H54 (cell line): ENCODE measurements around the gene CLTCL1.

Source experiments
- DNase-seq: peaks from one replicate; pipeline ENCODE4 v3.0.0; 2011; ENCODE audit warnings: low spot score, mixed read lengths; ENCODE audit not compliant: insufficient read length
- FAIRE-seq: peaks from 3 replicates; lab custom pipeline; 2011; peaks lifted over from hg19 to GRCh38; lab: Jason Lieb, UNC
- POLR2A ChIP-seq: IDR thresholded peaks from 2 replicates; pipeline ENCODE4 v1.6.1; 2011; ENCODE audit warnings: low read depth, mild to moderate bottlenecking, low read length

The CLTCL1 gene

DNA sequence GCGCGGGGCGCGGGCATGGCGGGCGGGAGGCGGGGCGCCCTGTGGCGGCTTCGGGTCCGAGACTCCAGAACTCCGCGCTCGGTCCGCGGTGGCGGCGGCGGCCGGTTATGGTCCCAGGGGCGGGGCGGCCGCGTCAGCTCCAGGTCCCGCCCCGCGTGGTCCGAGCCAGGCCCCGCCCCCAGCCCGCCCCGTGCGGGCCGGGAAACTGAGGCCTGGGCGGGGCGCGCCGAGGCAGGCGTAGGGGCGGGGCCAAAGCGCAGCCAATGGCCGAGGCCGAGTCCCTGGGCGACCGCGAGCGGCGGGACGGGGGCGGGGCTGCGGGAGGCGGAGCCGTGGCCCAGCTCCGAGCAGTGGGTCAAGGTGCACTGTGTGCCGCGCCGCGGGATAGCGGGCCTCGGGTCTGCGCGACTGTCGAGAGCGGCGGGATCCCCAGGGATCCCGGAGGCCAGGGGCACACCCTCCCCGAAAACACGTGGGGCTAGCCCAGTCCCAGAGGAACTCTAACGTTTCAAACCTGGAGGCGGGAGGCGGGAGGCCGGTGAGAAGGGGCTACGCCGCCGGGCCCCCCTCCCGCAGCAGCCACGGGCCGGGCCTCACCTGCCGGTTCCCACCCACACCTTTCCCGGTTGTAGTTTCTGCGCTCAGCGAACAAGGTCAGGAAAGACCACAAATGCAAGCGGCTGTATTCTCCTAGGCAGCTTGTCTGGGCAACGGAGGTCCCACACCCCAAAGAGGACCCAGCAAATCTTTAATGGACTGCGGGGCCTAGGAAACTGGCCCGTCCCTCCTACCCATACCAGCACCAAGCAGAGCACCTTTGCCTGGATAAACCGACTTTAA is 112.6 kb downstream of the CLTCL1 start, which contains the start of gene SLC25A1:
Gene SLC25A1 (minus strand): TSS at position 80 of the 840 bp plus-strand sequence. CDS start 63 bp downstream, at position 17.
- peak; percentile 32; the same call in 1 of the 2 replicates for TF ChIP-seq POLR2A
- peak; percentile 73 for DNase-seq
- FAIRE-seq: no peak

DNA sequence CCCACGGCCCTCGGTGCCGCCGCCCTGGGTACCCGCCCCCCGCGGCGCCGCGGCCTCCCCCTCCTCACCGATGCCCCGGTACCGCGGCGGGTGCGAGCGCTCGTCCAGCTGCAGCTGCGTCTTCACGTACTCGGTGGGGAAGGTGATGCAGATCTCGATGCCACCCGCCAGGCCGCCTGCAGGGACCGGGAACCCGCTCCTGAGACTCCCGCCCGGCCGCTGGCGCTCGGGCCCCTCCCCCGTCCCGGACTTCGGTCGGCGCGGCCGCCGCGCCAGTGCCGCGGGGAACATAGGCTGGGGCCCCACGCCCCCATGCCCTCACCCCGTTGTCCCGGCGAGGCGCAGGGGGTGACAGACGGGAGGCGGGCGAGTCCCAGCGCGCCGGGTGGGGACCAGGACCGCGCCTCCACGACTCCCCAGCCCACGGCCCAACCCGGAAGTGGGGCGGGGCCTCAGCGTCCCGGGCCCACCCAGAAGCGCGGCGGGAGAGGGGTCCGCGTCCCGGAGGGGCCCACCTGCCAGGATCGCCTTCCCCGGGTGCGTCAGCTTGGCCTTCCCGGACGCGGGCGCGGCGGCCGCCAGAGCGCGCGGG is 113.4 kb downstream of the CLTCL1 start:
- DNase-seq (no peak), FAIRE-seq (no peak)
- TF ChIP-seq POLR2A: no peak

DNA sequence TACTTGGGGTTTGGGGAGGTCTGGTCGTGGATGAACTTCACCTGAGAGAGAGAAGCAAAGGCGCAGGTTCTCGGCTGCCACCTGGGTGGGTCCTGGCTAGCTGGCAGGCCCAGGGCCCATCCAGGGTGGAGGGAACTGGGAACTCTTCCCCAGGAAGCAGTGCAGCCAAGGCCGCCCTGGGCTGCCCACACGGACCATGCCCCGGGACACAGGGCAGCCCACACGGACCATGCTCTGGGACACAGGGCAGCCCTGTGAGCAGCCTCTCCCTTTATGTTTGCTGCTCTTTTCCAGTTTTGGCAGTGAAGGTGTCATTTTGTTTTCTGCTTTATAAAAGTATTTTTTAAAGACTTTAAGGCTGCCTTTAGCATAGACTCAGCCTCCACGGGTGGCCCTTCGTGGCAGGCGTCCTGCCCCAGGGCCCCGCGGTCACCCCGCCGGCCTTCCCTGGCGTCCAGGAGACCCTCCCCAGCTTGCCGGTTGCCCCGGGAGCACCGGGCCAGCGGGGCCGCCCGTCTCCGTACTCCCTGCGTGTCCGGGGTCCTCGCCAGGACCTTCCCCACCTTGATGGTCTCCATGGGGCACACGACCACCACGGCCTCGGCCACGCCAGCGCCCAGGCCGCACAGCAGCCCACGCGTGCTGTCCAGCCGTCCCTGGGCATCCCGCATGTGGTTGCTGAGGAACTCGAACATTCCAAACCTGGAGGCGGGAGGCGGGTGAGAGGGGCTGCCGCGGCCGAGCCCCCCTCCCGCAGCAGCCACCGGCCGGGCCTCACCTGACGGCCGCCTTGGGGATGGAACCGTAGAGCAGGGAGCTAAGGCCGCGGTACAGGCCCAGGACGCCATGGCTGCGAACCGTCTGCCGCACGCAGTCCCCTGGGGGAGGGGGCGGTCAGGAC is 114.1 kb downstream of the CLTCL1 start:
- FAIRE-seq: no peak
- no peak for TF ChIP-seq POLR2A
- no peak for DNase-seq

DNA sequence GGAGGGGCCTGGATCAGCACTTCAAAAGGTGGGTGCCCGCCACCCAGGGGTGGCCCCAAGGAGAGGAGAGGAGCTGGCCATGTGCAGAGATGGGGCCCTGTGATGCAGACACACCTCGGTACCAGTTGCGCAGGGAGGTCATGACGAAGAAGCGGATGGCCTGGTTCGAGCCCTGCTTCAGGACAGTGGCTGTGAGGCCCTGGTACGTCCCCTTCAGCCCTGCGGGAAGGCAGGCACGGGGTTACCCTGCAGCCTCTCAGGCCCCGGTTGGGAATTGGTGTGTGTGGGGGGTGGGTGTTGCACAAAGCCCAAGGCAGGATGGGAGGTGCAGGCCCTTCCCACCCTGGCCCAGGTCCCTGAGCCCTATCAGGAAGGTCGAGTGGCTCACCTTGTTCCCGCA is 114.8 kb downstream of the CLTCL1 start:
- no peak for TF ChIP-seq POLR2A
- no peak for FAIRE-seq
- DNase-seq: no peak

DNA sequence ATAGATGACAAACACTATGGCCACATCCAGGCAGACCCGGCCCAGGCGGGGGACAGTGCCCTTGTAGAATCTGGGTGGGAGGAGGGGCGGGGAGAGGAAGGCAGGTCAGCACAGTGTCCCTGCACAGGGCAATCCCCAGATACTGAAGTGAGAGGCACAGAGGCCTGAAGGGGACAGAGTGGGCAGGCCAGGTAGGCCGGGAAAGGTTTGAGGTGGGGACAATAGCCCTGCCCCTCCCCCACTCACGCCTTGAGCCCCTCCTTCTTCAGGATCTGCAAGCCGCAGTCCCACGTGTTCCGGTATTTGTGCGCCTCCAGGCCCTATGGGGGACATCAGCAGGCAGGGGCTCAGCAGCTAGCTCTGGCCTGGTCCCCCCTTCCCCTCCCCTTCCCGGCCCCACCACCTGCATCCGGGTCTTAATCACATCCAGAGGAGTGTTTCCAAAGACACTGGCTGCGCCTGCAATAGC is 115.3 kb downstream of the CLTCL1 start:
- TF ChIP-seq POLR2A: no peak
- FAIRE-seq: no peak
- DNase-seq: no peak

DNA sequence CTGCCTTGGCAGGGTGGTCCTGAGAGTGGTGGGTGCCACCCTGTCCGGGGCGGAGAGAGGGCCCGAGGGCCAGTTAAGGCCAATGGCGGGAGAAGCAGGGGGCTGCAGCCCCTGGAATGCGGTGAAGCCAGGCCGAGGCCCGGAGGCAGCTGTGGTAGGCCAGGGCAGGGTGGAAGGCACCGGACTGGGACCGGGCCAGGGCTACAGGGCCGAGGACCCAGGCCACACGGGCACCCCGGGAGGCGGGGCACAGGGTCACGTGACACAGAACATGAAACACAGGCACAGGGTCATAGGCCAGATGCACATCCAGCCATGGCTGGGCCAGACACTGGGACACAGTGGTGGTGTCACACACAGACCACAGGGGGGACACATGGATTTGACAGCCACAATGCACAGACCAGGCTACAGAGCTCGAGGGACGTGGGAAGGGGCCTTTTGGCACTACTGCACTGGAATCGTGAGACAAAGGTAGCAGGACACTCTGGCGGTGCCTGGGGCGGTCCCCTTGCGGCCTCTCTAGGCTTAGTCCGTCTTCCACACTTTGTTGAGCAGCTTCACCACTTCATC is 115.8 kb downstream of the CLTCL1 start:
- TF ChIP-seq POLR2A: no peak
- FAIRE-seq: no peak
- no peak for DNase-seq

DNA sequence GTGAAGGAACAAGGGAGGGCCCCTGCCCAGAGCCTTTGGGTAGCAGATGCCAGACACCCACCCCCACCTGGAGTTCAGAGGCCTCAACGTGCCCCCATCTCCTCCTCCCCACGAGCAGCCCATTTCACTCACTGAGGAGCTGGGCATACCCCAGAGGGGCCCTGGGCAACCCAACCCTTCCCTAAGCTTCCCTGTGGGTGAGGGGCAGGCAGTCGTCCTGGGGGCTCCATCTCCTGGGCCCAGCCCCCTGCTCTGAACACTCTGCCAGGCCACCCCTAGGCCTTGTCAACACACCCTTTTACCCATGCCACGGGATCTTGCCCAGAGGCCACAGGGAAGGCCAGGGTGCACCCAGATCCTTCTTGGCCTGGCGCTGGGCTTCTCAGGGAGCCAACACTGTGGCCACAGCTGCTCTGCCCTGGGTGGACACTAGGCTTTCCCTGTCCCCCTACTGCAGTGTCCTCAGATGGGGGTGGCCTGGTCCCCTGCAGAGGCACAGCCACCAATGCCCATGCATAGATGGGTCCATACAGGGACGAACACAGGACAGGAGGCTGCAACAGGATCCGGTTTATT is 116.4 kb downstream of the CLTCL1 start:
- DNase-seq (no peak), FAIRE-seq (no peak)
- TF ChIP-seq POLR2A: no peak

DNA sequence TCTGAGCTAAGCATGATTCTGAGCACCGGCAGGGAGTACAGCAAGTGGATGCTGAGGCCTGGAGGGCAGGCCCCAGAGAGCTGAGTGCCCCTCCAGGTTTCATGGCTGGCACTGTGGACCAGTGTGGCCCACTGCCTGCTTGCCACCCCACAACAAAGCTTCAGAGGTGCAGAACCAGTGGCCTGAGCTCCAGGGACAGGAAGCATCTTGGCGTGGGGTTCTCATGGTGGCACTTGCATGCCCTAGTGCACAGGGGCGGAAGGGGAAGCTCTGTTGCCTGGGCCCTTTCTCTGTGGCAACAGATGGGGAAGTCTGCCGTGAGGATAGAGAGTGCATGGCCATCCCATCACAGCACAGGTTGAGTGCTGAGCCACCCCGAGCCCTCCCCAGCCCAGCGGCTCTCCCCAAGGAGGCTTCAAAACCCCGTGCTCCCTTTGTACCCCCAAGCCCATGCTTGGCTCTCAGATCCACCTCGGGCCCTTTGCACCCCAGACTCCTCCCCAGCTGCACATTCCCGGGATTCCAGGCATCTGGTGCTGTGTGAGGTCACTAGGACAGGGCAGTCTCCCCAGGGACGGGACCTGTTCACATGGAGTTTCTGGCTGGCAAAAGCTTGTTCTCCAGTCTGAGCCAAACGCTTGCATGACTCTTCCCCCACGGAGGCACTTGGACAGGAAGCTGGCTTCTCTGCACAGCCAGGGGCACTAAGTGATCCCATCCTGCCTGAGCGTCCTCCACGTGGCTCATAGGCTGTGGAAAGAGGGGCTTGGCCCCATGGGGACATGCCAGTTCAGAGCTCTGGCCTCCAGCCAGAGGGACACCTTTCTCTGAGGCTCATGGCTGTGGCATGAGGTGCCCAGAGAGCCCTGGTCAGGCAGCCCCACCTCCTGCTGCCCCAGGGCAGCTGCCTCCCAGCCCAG is 117.2 kb downstream of the CLTCL1 start:
- DNase-seq: peak; percentile 72
- FAIRE-seq: no peak
- no peak for TF ChIP-seq POLR2A

DNA sequence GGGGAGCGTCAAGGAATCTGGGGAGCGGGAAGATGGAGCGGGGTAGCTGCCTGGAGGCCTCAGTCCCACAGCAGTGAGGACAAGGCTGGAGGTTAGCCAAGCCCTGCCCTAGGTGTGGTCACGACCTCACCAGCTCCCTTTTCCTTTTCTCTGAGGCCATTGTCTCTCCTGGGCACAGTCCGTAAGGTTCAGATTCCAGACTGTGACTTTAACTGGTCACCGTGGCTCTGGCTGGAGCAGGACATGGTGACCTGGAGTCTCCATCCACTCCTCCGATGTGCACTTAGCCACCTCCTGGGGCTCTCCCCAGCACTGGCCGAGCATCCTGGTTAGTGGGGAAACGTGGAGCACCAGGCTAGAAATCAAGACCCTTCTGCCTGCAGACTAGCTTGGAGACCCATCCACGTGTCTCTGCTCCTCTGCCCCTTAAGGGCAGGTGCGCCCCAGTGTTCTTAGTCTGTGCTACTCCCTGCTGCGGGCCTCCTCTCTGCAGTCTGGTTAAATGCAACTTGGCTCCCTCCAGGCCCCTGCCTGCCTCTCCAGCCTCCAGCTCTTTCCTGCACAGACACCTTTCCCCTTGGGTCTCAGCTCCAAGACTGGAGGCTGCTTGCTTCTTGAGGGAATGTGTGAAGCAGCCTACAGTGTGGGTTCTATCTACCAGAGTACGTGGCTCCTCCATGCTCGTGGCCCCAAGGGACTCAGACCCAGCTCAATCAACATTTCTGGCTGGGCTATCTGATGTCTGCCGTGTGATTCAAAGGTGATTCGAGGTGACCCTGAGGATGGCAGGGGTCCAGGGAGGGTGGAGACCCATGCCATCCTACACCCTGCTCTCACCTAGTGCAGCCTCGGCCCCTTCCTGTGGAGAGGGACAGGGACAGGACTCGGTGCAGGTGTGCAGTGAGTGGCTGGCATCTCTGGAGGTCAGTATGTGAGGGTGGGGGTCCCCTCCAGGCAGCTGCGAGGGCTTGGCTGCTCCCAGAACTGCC is 118.2 kb downstream of the CLTCL1 start:
- no peak for DNase-seq
- no peak for TF ChIP-seq POLR2A
- FAIRE-seq: no peak

DNA sequence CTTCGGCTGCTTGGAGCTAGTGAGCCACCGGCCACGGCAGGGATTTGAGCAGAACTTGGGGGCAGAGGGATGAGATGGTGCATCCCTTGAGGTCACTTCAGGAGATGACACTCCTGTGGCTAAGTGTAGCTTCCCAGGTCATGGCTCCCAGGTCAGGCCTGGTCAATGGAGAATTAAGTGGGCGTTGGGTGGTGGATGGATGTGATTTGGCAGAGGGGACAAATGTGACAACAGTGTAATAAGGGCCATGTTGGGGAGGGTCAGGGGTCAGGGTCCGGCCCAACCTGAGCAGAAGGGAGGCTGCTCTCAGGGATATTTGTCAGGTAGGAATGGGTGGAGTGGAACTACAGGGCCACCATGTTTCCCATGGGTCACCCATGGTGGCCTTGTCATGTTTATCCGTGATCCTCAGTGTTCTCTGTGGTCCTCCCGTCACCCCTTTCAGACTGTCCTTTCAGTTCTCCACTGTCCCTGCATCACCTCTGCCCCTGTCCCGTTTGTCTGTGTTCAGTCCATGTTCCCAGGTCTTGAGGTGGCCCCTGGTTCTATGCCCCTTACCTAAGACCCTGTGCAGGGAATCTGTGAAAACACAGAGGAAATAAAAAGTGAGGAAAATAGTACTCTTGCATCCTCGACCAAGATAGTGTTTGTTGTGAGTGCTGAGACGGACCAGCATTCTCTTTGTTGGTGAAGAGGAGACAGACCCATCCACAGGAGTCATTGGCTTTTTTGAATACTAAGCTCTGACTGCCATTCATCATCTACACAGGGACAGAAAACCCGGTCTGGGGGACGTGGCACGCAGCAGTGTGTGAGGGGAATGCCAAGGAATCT is 119.1 kb downstream of the CLTCL1 start:
- DNase-seq: no peak
- no peak for FAIRE-seq
- no peak for TF ChIP-seq POLR2A
